ENCODE results near the gene AWAT2. TPM values are rescaled to one million over a fixed set of nuclear protein-coding genes. Genes with fewer than 3 reads are reported as not detected.

Gene AWAT2
- total RNA-seq, 1 experiment from 2014 or later = not detected

GRCh38 chrX:70062076-70062475 lies 12.3 kb upstream of the AWAT2 start, which contains the start of gene OTUD6A:
Gene OTUD6A, plus strand, starts transcription at chrX:70062457. Its CDS starts 68 bp downstream, at chrX:70062525.
- H3K36me3 ChIP-seq (ENCODE audit: insufficient read depth, low read length, poor library complexity, severe bottlenecking) = no peaks in the 10 kb centered on the region
- CTCF ChIA-PET = no interaction called here
- no peak for DNase-seq (ENCODE audit: low spot score)
- no peak within 1 kb of the TSS for H3K4me3 ChIP-seq (ENCODE audit: low read depth, low read length, poor library complexity, severe bottlenecking)
- H3K27me3 ChIP-seq (replicated peaks; ENCODE audit: insufficient read depth, low read depth, low read length, poor library complexity) = no peaks in the 10 kb centered on the region
- no peak within 1 kb of the TSS for H3K27ac ChIP-seq (ENCODE audit: low read depth, low read length, poor library complexity, severe bottlenecking)
- intact Hi-C loops (cut with micrococcal nuclease; ENCODE audit: unreplicated experiment) = no loop called here
- H3K4me1 ChIP-seq (ENCODE audit: insufficient read depth, low read length, poor library complexity, severe bottlenecking) = no peaks in the 10 kb centered on the region
- BruUV-seq (replicated peaks) = no TSS peak
- no peaks in the 10 kb centered on the region for H3K9me3 ChIP-seq (ENCODE audit: low read depth, low read length, poor library complexity, severe bottlenecking)
- TF ChIP-seq CTCF (conservative IDR thresholded peaks at IDR 0.05; ENCODE audit: low read depth, low read length) (no peak), EZH2 (IDR thresholded peaks at IDR 0.05; ENCODE audit: borderline replicate concordance, low read depth, low read length, poor library complexity, severe bottlenecking) (no peak)
- POLR2A ChIA-PET (ENCODE audit: low non-redundant PET) = no interaction called here

GRCh38 chrX:70054391-70054790 lies 4.7 kb upstream of the AWAT2 start:
- TF ChIP-seq EZH2 (IDR thresholded peaks at IDR 0.05; ENCODE audit: borderline replicate concordance, low read depth, low read length, poor library complexity, severe bottlenecking) (no peak), CTCF (conservative IDR thresholded peaks at IDR 0.05; ENCODE audit: low read depth, low read length) (no peak)
- no peaks in the 10 kb centered on the region for H3K36me3 ChIP-seq (ENCODE audit: insufficient read depth, low read length, poor library complexity, severe bottlenecking)
- H3K27me3 ChIP-seq (replicated peaks; ENCODE audit: insufficient read depth, low read depth, low read length, poor library complexity) = no peaks in the 10 kb centered on the region
- no TSS peak for BruUV-seq (replicated peaks)
- H3K4me1 ChIP-seq (ENCODE audit: insufficient read depth, low read length, poor library complexity, severe bottlenecking) = no peaks in the 10 kb centered on the region
- no peak overlapping the region for H3K4me3 ChIP-seq (ENCODE audit: low read depth, low read length, poor library complexity, severe bottlenecking)
- H3K9me3 ChIP-seq (ENCODE audit: low read depth, low read length, poor library complexity, severe bottlenecking) = no peaks in the 10 kb centered on the region
- ChIA-PET CTCF (no interaction called here), POLR2A (ENCODE audit: low non-redundant PET) (no interaction called here)
- H3K27ac ChIP-seq (ENCODE audit: low read depth, low read length, poor library complexity, severe bottlenecking) = no peak overlapping the region
- intact Hi-C loops (cut with micrococcal nuclease; ENCODE audit: unreplicated experiment) = no loop called here
- no peak for DNase-seq (ENCODE audit: low spot score)

DNA sequence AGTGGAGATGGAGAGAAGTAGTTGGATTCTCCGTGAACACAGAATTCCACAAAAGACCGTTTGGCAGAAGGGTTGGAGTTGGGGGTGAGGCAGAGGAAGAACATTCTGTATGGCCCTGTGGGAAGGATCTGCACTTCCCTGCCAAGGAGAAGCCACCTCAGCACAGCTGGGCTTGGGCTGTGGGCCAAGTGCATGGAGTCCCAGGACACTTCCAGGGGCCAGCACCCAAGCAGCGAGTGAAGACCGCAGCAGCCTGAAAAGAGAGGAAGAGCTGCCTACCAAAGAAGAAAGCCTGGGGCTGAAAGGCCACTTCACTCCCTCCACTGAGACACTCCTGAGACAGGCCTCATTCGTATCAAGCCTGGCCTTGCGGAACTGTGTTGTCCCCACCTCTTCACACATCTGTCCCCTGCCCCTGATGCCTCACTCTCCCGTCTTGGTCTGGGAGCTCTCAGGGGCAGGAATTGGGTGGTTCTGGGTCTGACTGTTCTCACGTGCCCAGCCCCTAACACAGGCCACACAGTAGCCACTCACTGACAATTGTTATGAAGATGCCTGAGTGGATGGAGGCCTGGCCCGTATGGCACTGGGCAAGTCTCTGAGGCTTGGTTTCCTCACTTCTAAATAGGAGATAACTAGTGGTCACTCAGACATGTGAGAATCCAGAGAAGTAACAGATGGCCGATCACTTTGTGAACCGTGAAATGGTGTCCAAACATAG lies 3.3 kb upstream of the AWAT2 start:
- no peak for DNase-seq (ENCODE audit: low spot score)
- BruUV-seq (replicated peaks) = no TSS peak
- H3K9me3 ChIP-seq (ENCODE audit: low read depth, low read length, poor library complexity, severe bottlenecking) = no peaks in the 10 kb centered on the region
- CTCF ChIA-PET = no interaction called here
- no peak for TF ChIP-seq CTCF (conservative IDR thresholded peaks at IDR 0.05; ENCODE audit: low read depth, low read length)
- no peak for TF ChIP-seq EZH2 (IDR thresholded peaks at IDR 0.05; ENCODE audit: borderline replicate concordance, low read depth, low read length, poor library complexity, severe bottlenecking)
- no peak overlapping the region for H3K4me3 ChIP-seq (ENCODE audit: low read depth, low read length, poor library complexity, severe bottlenecking)
- no peaks in the 10 kb centered on the region for H3K27me3 ChIP-seq (replicated peaks; ENCODE audit: insufficient read depth, low read depth, low read length, poor library complexity)
- H3K27ac ChIP-seq (ENCODE audit: low read depth, low read length, poor library complexity, severe bottlenecking) = no peak overlapping the region
- POLR2A ChIA-PET (ENCODE audit: low non-redundant PET) = no interaction called here
- no peaks in the 10 kb centered on the region for H3K36me3 ChIP-seq (ENCODE audit: insufficient read depth, low read length, poor library complexity, severe bottlenecking)
- intact Hi-C loops (cut with micrococcal nuclease; ENCODE audit: unreplicated experiment) = no loop called here
- no peaks in the 10 kb centered on the region for H3K4me1 ChIP-seq (ENCODE audit: insufficient read depth, low read length, poor library complexity, severe bottlenecking)
